Mesothelial cell of epicardium (in vitro differentiated cells): Measurements from ENCODE around the gene IL26. TPM values are rescaled to one million over a fixed set of nuclear protein-coding genes. Genes with fewer than 3 reads are reported as not detected.

Experiments used
- DNase-seq, 2 experiments: peaks; one replicate each; pipeline ENCODE4 v3.0.0; 2021; ENCODE audit warnings: low spot score in 2 of 2; ENCODE audit not compliant: unreplicated experiment in 2 of 2
- H3K27ac Mint-ChIP-seq: 2 replicates; pipeline ENCODE4 v1.8.0; 2021; ENCODE audit warnings: mixed read lengths
- H3K27me3 Mint-ChIP-seq: 2 replicates; pipeline ENCODE4 v1.8.0; 2021; ENCODE audit warnings: low read depth, mixed read lengths
- H3K36me3 Mint-ChIP-seq: 2 replicates; pipeline ENCODE4 v1.8.0; 2021; ENCODE audit warnings: mixed read lengths
- H3K4me1 Mint-ChIP-seq: 2 replicates; pipeline ENCODE4 v1.8.0; 2021; ENCODE audit warnings: mixed read lengths
- H3K4me3 Mint-ChIP-seq: 2 replicates; pipeline ENCODE4 v1.8.0; 2021; ENCODE audit warnings: mild to moderate bottlenecking, moderate library complexity, mixed read lengths
- H3K9me3 Mint-ChIP-seq: 2 replicates; pipeline ENCODE4 v1.8.0; 2021; ENCODE audit warnings: mixed read lengths
- CTCF ChIP-seq: fragments of 200-600 bp; sonication (generic); IDR thresholded peaks from one replicate; pipeline ENCODE4 v1.5.0; 2021; ENCODE audit warnings: antibody characterized with exemption; ENCODE audit not compliant: unreplicated experiment
- total RNA-seq: library from RNA; stranded (reverse); gene quantifications from 3 replicates; pipeline ENCODE4 v1.2.1, GENCODE V29; 2021

Gene IL26
- total RNA-seq, 1 donor from 2014 or later = not detected

DNA sequence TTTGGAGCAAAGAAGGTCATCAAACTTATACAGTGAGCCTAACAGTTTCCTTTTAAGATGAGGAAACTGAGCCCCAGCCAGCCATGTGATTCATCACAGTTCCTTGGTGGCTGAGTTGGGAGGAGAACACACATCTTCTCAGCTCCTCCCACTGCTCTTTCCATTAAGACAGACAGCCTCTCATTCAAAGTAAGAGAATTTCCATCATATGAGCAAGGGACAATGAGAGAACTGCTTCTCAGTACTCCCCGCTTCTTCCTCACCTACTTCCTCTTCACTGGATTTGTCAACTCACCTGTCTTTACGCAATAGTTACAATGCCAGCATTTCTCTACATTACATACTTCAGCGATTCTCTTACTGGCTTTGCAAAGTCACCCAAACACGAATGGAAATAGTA, 68.2 kb downstream of the IL26 start:
- no peak for DNase-seq
- peaks cover 8% of the 10 kb centered on the region for H3K9me3 Mint-ChIP-seq
- peaks cover 14% of the 10 kb centered on the region for H3K4me1 Mint-ChIP-seq
- H3K36me3 Mint-ChIP-seq = no peaks in the 10 kb centered on the region
- H3K27me3 Mint-ChIP-seq = no peaks in the 10 kb centered on the region
- H3K27ac Mint-ChIP-seq = no peak overlapping the region
- TF ChIP-seq CTCF = no peak
- no peak overlapping the region for H3K4me3 Mint-ChIP-seq

GRCh38 chr12:68156636-68157035, 69.0 kb downstream of the IL26 start:
- Mint-ChIP-seq H3K27ac (no peak overlapping the region), H3K4me1 (peaks cover 8% of the 10 kb centered on the region), H3K4me3 (no peak overlapping the region), H3K9me3 (peaks cover 12% of the 10 kb centered on the region), H3K27me3 (no peaks in the 10 kb centered on the region), H3K36me3 (no peaks in the 10 kb centered on the region)
- DNase-seq = no peak
- no peak for TF ChIP-seq CTCF

GRCh38 chr12:68154779-68155178, 70.8 kb downstream of the IL26 start:
- H3K27me3 Mint-ChIP-seq = no peaks in the 10 kb centered on the region
- no peak for TF ChIP-seq CTCF
- no peak overlapping the region for H3K27ac Mint-ChIP-seq
- peaks cover 14% of the 10 kb centered on the region for H3K9me3 Mint-ChIP-seq
- peaks cover 8% of the 10 kb centered on the region for H3K4me1 Mint-ChIP-seq
- DNase-seq = no peak
- no peaks in the 10 kb centered on the region for H3K36me3 Mint-ChIP-seq
- no peak overlapping the region for H3K4me3 Mint-ChIP-seq

Other genes starting within 250 kb of the IL26 start
- gene IFNG-AS1, start 236.4 kb downstream of the IL26 start, total RNA-seq = not detected in 3 replicates
- not detected in 3 replicates for gene IFNG, start 66.1 kb downstream of the IL26 start, total RNA-seq
- gene IL22, start 27.8 kb upstream of the IL26 start, total RNA-seq = not detected in 3 replicates
- 20.9 to 26.4 TPM (median 21.4 TPM) in 3 replicates for gene MDM1, start 106.6 kb upstream of the IL26 start, total RNA-seq